Central memory CD4-positive, alpha-beta T cell (primary cell): Measurements from ENCODE around the gene CMC1.

ENCODE experiments used
- DNase-seq: peaks from one replicate; pipeline ENCODE4 v3.0.0; 2022

CMC1 gene

GRCh38 chr3:28308196-28308595, 66.8 kb downstream of the CMC1 start:
- no peak for DNase-seq

- no peak for DNase-seq
These were observed 74.3 kb downstream of the CMC1 start for GRCh38 chr3:28315711-28316110.

GRCh38 chr3:28316226-28316625, 74.8 kb downstream of the CMC1 start:
- no peak for DNase-seq

GRCh38 chr3:28317438-28318022, 76.1 kb downstream of the CMC1 start:
- DNase-seq = peak; percentile 38

GRCh38 chr3:28320981-28321380, 79.6 kb downstream of the CMC1 start:
- no peak for DNase-seq

- no peak for DNase-seq
These were observed 81.0 kb downstream of the CMC1 start for GRCh38 chr3:28322464-28322863.

- DNase-seq = peak; percentile 40
These were observed 85.1 kb downstream of the CMC1 start for GRCh38 chr3:28326458-28326926.

- DNase-seq = peak; percentile 44
These were observed 87.1 kb downstream of the CMC1 start for GRCh38 chr3:28328188-28329151.

- DNase-seq = no peak
These were observed 93.1 kb downstream of the CMC1 start for GRCh38 chr3:28334552-28334951.

GRCh38 chr3:28335246-28335645, 93.8 kb downstream of the CMC1 start:
- DNase-seq = no peak

- no peak for DNase-seq
These were observed 95.8 kb downstream of the CMC1 start for GRCh38 chr3:28337230-28337629.

GRCh38 chr3:28343144-28343543, 101.7 kb downstream of the CMC1 start:
- DNase-seq = no peak

GRCh38 chr3:28345690-28346089, 104.3 kb downstream of the CMC1 start:
- DNase-seq = no peak

GRCh38 chr3:28347374-28348264, 106.2 kb downstream of the CMC1 start:
- DNase-seq = no peak

- DNase-seq = no peak
These were observed 106.8 kb downstream of the CMC1 start for GRCh38 chr3:28348265-28348628.

GRCh38 chr3:28348629-28349468, 107.4 kb downstream of the CMC1 start, which contains the start of the genes AZI2 and ZCWPW2:
Gene AZI2 (minus strand): TSS chr3:28348824. CDS start chr3:28340617, 8,207 bp downstream.
Gene ZCWPW2 (plus strand): TSS chr3:28348721. CDS start chr3:28413069, 64,348 bp downstream.
- DNase-seq = peak; percentile 90

GRCh38 chr3:28349469-28350000, 108.1 kb downstream of the CMC1 start:
- DNase-seq = no peak
